ENCODE data around the gene MTMR2.
A peak's percentile ranks its signal among the peaks of the same experiment; 100 is the strongest.

The MTMR2 gene

GRCh38 chr11:95853862-95854261 is 70.0 kb downstream of the MTMR2 start:
- Histone ChIP-seq H3K27ac (replicated peaks; ENCODE audit: low read length) (no peak overlapping the region), H3K27me3 (ENCODE audit: control insufficient read depth in 3 of 3, insufficient read depth in 3 of 3, low read depth in 1 of 3, low read length in 3 of 3) (no peaks in the 10 kb centered on the region), H3K4me3 (ENCODE audit: low read length in 2 of 2) (no peak overlapping the region), H4K8ac (ENCODE audit: low read depth, low read length) (no peak overlapping the region), H3K36me3 (replicated peaks in 1 of 2; ENCODE audit: control insufficient read depth in 2 of 2, insufficient read depth in 2 of 2, low read length in 2 of 2) (peaks cover 2 to 88% of the 10 kb centered on the region in 2 donors), H3K9me3 (replicated peaks in 1 of 2; ENCODE audit: control insufficient read depth in 2 of 2, insufficient read depth in 1 of 2, low read depth in 1 of 2, low read length in 2 of 2) (no peaks in the 10 kb centered on the region), H2BK5ac (ENCODE audit: low read length) (no peak overlapping the region), H3K4me1 (ENCODE audit: control insufficient read depth in 2 of 2, insufficient read depth in 1 of 2, low read depth in 1 of 2, low read length in 2 of 2) (no peaks in the 10 kb centered on the region), H2AK5ac (ENCODE audit: low read depth, low read length) (no peak overlapping the region), H2AFZ (ENCODE audit: low read length) (no peak overlapping the region), H3K23ac (ENCODE audit: low read depth, low read length, poor library complexity) (no peak overlapping the region), H3K18ac (ENCODE audit: low read length) (no peak overlapping the region), H2BK120ac (ENCODE audit: low read depth, low read length) (no peak overlapping the region), H3K4me2 (ENCODE audit: insufficient read depth, low read length, poor library complexity, severe bottlenecking) (no peak overlapping the region), H2BK12ac (ENCODE audit: low read length) (no peak overlapping the region), H3K9ac (ENCODE audit: low read depth, low read length, poor library complexity) (no peak overlapping the region), H3K4ac (ENCODE audit: low read length) (no peak overlapping the region), H3K79me1 (ENCODE audit: low read depth, low read length) (no peaks in the 10 kb centered on the region), H2BK15ac (ENCODE audit: low read length) (no peak overlapping the region), H3K14ac (ENCODE audit: low read length) (no peak overlapping the region), H4K91ac (ENCODE audit: low read depth, low read length, poor library complexity) (no peak overlapping the region)
- WGBS, 2 donors (ENCODE audit: extremely low coverage in 2 of 2, insufficient read length in 2 of 2, insufficient replicate concordance in 1 of 2): no CpG with 5 or more reads among the region's 2 CpGs
- no peak for DNase-seq (ENCODE audit: low spot score)

GRCh38 chr11:95853138-95853537 is 70.8 kb downstream of the MTMR2 start:
- no peak overlapping the region for H3K27ac ChIP-seq (replicated peaks; ENCODE audit: low read length)
- H3K4me2 ChIP-seq (ENCODE audit: insufficient read depth, low read length, poor library complexity, severe bottlenecking): no peak overlapping the region
- H2AFZ ChIP-seq (ENCODE audit: low read length): no peak overlapping the region
- H2BK5ac ChIP-seq (ENCODE audit: low read length): no peak overlapping the region
- no peaks in the 10 kb centered on the region for H3K4me1 ChIP-seq (ENCODE audit: control insufficient read depth in 2 of 2, insufficient read depth in 1 of 2, low read depth in 1 of 2, low read length in 2 of 2)
- H4K8ac ChIP-seq (ENCODE audit: low read depth, low read length): no peak overlapping the region
- H3K14ac ChIP-seq (ENCODE audit: low read length): no peak overlapping the region
- peaks cover 2 to 88% of the 10 kb centered on the region in 2 donors for H3K36me3 ChIP-seq (replicated peaks in 1 of 2; ENCODE audit: control insufficient read depth in 2 of 2, insufficient read depth in 2 of 2, low read length in 2 of 2)
- no peak overlapping the region for H3K9ac ChIP-seq (ENCODE audit: low read depth, low read length, poor library complexity)
- H3K4ac ChIP-seq (ENCODE audit: low read length): no peak overlapping the region
- H3K4me3 ChIP-seq (ENCODE audit: low read length in 2 of 2): no peak overlapping the region
- no peak overlapping the region for H3K18ac ChIP-seq (ENCODE audit: low read length)
- H2AK5ac ChIP-seq (ENCODE audit: low read depth, low read length): no peak overlapping the region
- H2BK12ac ChIP-seq (ENCODE audit: low read length): no peak overlapping the region
- no peaks in the 10 kb centered on the region for H3K79me1 ChIP-seq (ENCODE audit: low read depth, low read length)
- H3K9me3 ChIP-seq (replicated peaks in 1 of 2; ENCODE audit: control insufficient read depth in 2 of 2, insufficient read depth in 1 of 2, low read depth in 1 of 2, low read length in 2 of 2): no peaks in the 10 kb centered on the region
- H3K23ac ChIP-seq (ENCODE audit: low read depth, low read length, poor library complexity): no peak overlapping the region
- H3K27me3 ChIP-seq (ENCODE audit: control insufficient read depth in 3 of 3, insufficient read depth in 3 of 3, low read depth in 1 of 3, low read length in 3 of 3): no peaks in the 10 kb centered on the region
- H4K91ac ChIP-seq (ENCODE audit: low read depth, low read length, poor library complexity): no peak overlapping the region
- no peak for DNase-seq (ENCODE audit: low spot score)
- H2BK15ac ChIP-seq (ENCODE audit: low read length): no peak overlapping the region
- no peak overlapping the region for H2BK120ac ChIP-seq (ENCODE audit: low read depth, low read length)

GRCh38 chr11:95850137-95850536 is 73.8 kb downstream of the MTMR2 start:
- no peak overlapping the region for H3K4me2 ChIP-seq (ENCODE audit: insufficient read depth, low read length, poor library complexity, severe bottlenecking)
- H4K8ac ChIP-seq (ENCODE audit: low read depth, low read length): no peak overlapping the region
- H3K23ac ChIP-seq (ENCODE audit: low read depth, low read length, poor library complexity): no peak overlapping the region
- no peaks in the 10 kb centered on the region for H3K79me1 ChIP-seq (ENCODE audit: low read depth, low read length)
- no peak for DNase-seq (ENCODE audit: low spot score)
- H3K9ac ChIP-seq (ENCODE audit: low read depth, low read length, poor library complexity): no peak overlapping the region
- H3K27me3 ChIP-seq (ENCODE audit: control insufficient read depth in 3 of 3, insufficient read depth in 3 of 3, low read depth in 1 of 3, low read length in 3 of 3): no peaks in the 10 kb centered on the region
- no peak overlapping the region for H4K91ac ChIP-seq (ENCODE audit: low read depth, low read length, poor library complexity)
- H2BK12ac ChIP-seq (ENCODE audit: low read length): no peak overlapping the region
- H2BK5ac ChIP-seq (ENCODE audit: low read length): no peak overlapping the region
- H2AK5ac ChIP-seq (ENCODE audit: low read depth, low read length): no peak overlapping the region
- no peak overlapping the region for H2BK15ac ChIP-seq (ENCODE audit: low read length)
- H2BK120ac ChIP-seq (ENCODE audit: low read depth, low read length): no peak overlapping the region
- H3K36me3 ChIP-seq (replicated peaks in 1 of 2; ENCODE audit: control insufficient read depth in 2 of 2, insufficient read depth in 2 of 2, low read length in 2 of 2): peaks cover 2 to 88% of the 10 kb centered on the region in 2 donors
- H3K9me3 ChIP-seq (replicated peaks in 1 of 2; ENCODE audit: control insufficient read depth in 2 of 2, insufficient read depth in 1 of 2, low read depth in 1 of 2, low read length in 2 of 2): no peaks in the 10 kb centered on the region
- no peak overlapping the region for H3K4me3 ChIP-seq (ENCODE audit: low read length in 2 of 2)
- no peak overlapping the region for H3K27ac ChIP-seq (replicated peaks; ENCODE audit: low read length)
- no peak overlapping the region for H3K4ac ChIP-seq (ENCODE audit: low read length)
- H3K4me1 ChIP-seq (ENCODE audit: control insufficient read depth in 2 of 2, insufficient read depth in 1 of 2, low read depth in 1 of 2, low read length in 2 of 2): no peaks in the 10 kb centered on the region
- H3K14ac ChIP-seq (ENCODE audit: low read length): no peak overlapping the region
- H3K18ac ChIP-seq (ENCODE audit: low read length): no peak overlapping the region
- no peak overlapping the region for H2AFZ ChIP-seq (ENCODE audit: low read length)

GRCh38 chr11:95849087-95849825 is 74.7 kb downstream of the MTMR2 start:
- Histone ChIP-seq H3K27me3 (ENCODE audit: control insufficient read depth in 3 of 3, insufficient read depth in 3 of 3, low read depth in 1 of 3, low read length in 3 of 3) (no peaks in the 10 kb centered on the region), H3K23ac (ENCODE audit: low read depth, low read length, poor library complexity) (no peak overlapping the region), H2BK15ac (ENCODE audit: low read length) (no peak overlapping the region), H2AK5ac (ENCODE audit: low read depth, low read length) (no peak overlapping the region), H3K9me3 (replicated peaks in 1 of 2; ENCODE audit: control insufficient read depth in 2 of 2, insufficient read depth in 1 of 2, low read depth in 1 of 2, low read length in 2 of 2) (no peaks in the 10 kb centered on the region), H2AFZ (ENCODE audit: low read length) (no peak overlapping the region), H3K4ac (ENCODE audit: low read length) (no peak overlapping the region), H2BK120ac (ENCODE audit: low read depth, low read length) (no peak overlapping the region), H3K79me1 (ENCODE audit: low read depth, low read length) (no peaks in the 10 kb centered on the region), H3K4me1 (ENCODE audit: control insufficient read depth in 2 of 2, insufficient read depth in 1 of 2, low read depth in 1 of 2, low read length in 2 of 2) (no peaks in the 10 kb centered on the region), H3K27ac (replicated peaks; ENCODE audit: low read length) (no peak overlapping the region), H3K4me3 (ENCODE audit: low read length in 2 of 2) (no peak overlapping the region), H3K14ac (ENCODE audit: low read length) (no peak overlapping the region), H2BK5ac (ENCODE audit: low read length) (no peak overlapping the region), H3K9ac (ENCODE audit: low read depth, low read length, poor library complexity) (no peak overlapping the region), H4K91ac (ENCODE audit: low read depth, low read length, poor library complexity) (no peak overlapping the region), H3K36me3 (replicated peaks in 1 of 2; ENCODE audit: control insufficient read depth in 2 of 2, insufficient read depth in 2 of 2, low read length in 2 of 2) (peaks cover 4 to 88% of the 10 kb centered on the region in 2 donors), H4K8ac (ENCODE audit: low read depth, low read length) (no peak overlapping the region), H3K18ac (ENCODE audit: low read length) (no peak overlapping the region), H3K4me2 (ENCODE audit: insufficient read depth, low read length, poor library complexity, severe bottlenecking) (no peak overlapping the region), H2BK12ac (ENCODE audit: low read length) (no peak overlapping the region)
- WGBS, 2 donors (ENCODE audit: extremely low coverage in 2 of 2, insufficient read length in 2 of 2, insufficient replicate concordance in 1 of 2): no CpG with 5 or more reads among the region's 6 CpGs
- DNase-seq (ENCODE audit: low spot score): peak; percentile 12
